ENCODE results near the gene BAHD1. TPM values are rescaled to one million over a fixed set of nuclear protein-coding genes. Genes with fewer than 3 reads are reported as not detected.
"Not testable (repeated sequence)": the region's sequence is repeated elsewhere in the genome, so short reads cannot be mapped to it uniquely, and the experiment has no call there.

BAHD1 gene
- total RNA-seq, 1 experiment from 2014 or later: 10.3 TPM

DNA sequence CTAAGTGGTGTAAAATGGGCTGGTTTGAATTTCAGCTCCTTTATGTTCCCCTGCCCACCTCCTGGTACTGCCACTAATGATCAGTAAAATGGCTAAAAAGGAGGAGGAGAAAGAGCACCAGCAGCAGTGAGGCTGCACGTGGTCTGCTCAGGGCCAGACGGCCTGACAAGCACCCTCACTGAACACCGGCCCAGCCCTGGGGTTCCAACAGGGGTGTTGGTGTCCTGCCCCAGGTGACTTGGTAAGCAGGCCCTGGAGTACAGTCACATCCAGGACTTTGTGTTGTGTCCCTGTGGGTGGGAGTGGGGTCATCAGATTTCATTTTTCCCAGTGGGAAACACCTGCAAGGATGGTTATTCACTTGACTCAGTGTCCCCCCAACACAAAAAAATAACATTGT lies 5.4 kb downstream of the BAHD1 start:
- Histone ChIP-seq H3K9ac (ENCODE audit: low read length) (no peak overlapping the region), H2AFZ (ENCODE audit: low read length) (no peak overlapping the region), H3K36me3 (ENCODE audit: insufficient read depth, low read length) (no peaks in the 10 kb centered on the region), H3K79me2 (ENCODE audit: low read length) (peaks cover 78% of the 10 kb centered on the region), H3K4me2 (ENCODE audit: low read depth, low read length, poor library complexity, severe bottlenecking) (no peak overlapping the region), H3K27me3 (ENCODE audit: low read length) (no peaks in the 10 kb centered on the region), H3K4me3 (ENCODE audit: low read length) (no peak overlapping the region), H4K20me1 (ENCODE audit: insufficient read depth, low read depth, low read length) (peaks cover 60% of the 10 kb centered on the region), H3K9me2 (replicated peaks; ENCODE audit: insufficient read depth, low read length) (no peaks in the 10 kb centered on the region), H3K9me3 (ENCODE audit: low read length) (no peaks in the 10 kb centered on the region), H3K27ac (ENCODE audit: low read length) (no peak overlapping the region), H3K4me1 (ENCODE audit: low read length) (peaks cover 23% of the 10 kb centered on the region)
- no peak for DNase-seq

- H2AFZ ChIP-seq (ENCODE audit: low read length): no peak overlapping the region
- no peaks in the 10 kb centered on the region for H3K36me3 ChIP-seq (ENCODE audit: insufficient read depth, low read length)
- no peak overlapping the region for H3K4me2 ChIP-seq (ENCODE audit: low read depth, low read length, poor library complexity, severe bottlenecking)
- H3K27ac ChIP-seq (ENCODE audit: low read length): no peak overlapping the region
- no peak for DNase-seq
- no peak overlapping the region for H3K9ac ChIP-seq (ENCODE audit: low read length)
- no peaks in the 10 kb centered on the region for H3K9me2 ChIP-seq (replicated peaks; ENCODE audit: insufficient read depth, low read length)
- H3K4me1 ChIP-seq (ENCODE audit: low read length): peaks cover 29% of the 10 kb centered on the region
- no peaks in the 10 kb centered on the region for H3K27me3 ChIP-seq (ENCODE audit: low read length)
- no peak overlapping the region for H3K4me3 ChIP-seq (ENCODE audit: low read length)
- H3K9me3 ChIP-seq (ENCODE audit: low read length): no peaks in the 10 kb centered on the region
- peaks cover 90% of the 10 kb centered on the region for H3K79me2 ChIP-seq (ENCODE audit: low read length)
- H4K20me1 ChIP-seq (ENCODE audit: insufficient read depth, low read depth, low read length): peaks cover 54% of the 10 kb centered on the region
These were observed 7.6 kb downstream of the BAHD1 start for GRCh38 chr15:40448354-40448753.

DNA sequence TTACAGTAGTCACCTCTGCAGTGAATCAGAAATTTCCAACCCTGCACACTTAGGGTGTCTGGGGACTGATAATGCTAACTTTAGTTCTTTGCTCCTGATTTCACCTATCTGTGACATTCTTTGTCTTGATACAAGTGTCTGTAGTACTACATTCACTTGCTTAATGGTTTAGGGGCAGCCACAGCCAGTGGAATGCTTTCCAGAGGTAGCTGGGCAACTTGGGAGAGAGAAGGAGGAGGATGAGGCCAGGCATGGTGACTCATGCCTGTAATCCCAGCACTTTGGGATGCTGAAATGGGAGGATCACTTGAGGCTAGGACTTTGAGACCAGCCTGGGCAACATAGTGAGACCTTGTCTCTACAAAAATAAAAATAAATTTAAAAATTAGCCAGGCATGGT lies 8.5 kb downstream of the BAHD1 start:
- Histone ChIP-seq H3K36me3 (ENCODE audit: insufficient read depth, low read length) (no peaks in the 10 kb centered on the region), H3K4me2 (ENCODE audit: low read depth, low read length, poor library complexity, severe bottlenecking) (no peak overlapping the region), H3K27ac (ENCODE audit: low read length) (no peak overlapping the region), H3K4me3 (ENCODE audit: low read length) (no peak overlapping the region), H3K79me2 (ENCODE audit: low read length) (peaks cover 91% of the 10 kb centered on the region), H4K20me1 (ENCODE audit: insufficient read depth, low read depth, low read length) (peaks cover 46% of the 10 kb centered on the region), H3K9me2 (replicated peaks; ENCODE audit: insufficient read depth, low read length) (no peaks in the 10 kb centered on the region), H2AFZ (ENCODE audit: low read length) (no peak overlapping the region), H3K27me3 (ENCODE audit: low read length) (no peaks in the 10 kb centered on the region), H3K9ac (ENCODE audit: low read length) (no peak overlapping the region), H3K4me1 (ENCODE audit: low read length) (peaks cover 29% of the 10 kb centered on the region), H3K9me3 (ENCODE audit: low read length) (no peaks in the 10 kb centered on the region)
- DNase-seq: no peak

GRCh38 chr15:40450047-40450446 lies 9.3 kb downstream of the BAHD1 start:
- Histone ChIP-seq H4K20me1 (ENCODE audit: insufficient read depth, low read depth, low read length) (peaks cover 39% of the 10 kb centered on the region), H3K27me3 (ENCODE audit: low read length) (no peaks in the 10 kb centered on the region), H3K4me2 (ENCODE audit: low read depth, low read length, poor library complexity, severe bottlenecking) (no peak overlapping the region), H3K36me3 (ENCODE audit: insufficient read depth, low read length) (no peaks in the 10 kb centered on the region), H2AFZ (ENCODE audit: low read length) (no peak overlapping the region), H3K27ac (ENCODE audit: low read length) (no peak overlapping the region), H3K79me2 (ENCODE audit: low read length) (peaks cover 91% of the 10 kb centered on the region), H3K4me1 (ENCODE audit: low read length) (peaks cover 29% of the 10 kb centered on the region), H3K4me3 (ENCODE audit: low read length) (no peak overlapping the region), H3K9ac (ENCODE audit: low read length) (no peak overlapping the region), H3K9me3 (ENCODE audit: low read length) (no peaks in the 10 kb centered on the region), H3K9me2 (replicated peaks; ENCODE audit: insufficient read depth, low read length) (no peaks in the 10 kb centered on the region)
- DNase-seq: no peak

DNA sequence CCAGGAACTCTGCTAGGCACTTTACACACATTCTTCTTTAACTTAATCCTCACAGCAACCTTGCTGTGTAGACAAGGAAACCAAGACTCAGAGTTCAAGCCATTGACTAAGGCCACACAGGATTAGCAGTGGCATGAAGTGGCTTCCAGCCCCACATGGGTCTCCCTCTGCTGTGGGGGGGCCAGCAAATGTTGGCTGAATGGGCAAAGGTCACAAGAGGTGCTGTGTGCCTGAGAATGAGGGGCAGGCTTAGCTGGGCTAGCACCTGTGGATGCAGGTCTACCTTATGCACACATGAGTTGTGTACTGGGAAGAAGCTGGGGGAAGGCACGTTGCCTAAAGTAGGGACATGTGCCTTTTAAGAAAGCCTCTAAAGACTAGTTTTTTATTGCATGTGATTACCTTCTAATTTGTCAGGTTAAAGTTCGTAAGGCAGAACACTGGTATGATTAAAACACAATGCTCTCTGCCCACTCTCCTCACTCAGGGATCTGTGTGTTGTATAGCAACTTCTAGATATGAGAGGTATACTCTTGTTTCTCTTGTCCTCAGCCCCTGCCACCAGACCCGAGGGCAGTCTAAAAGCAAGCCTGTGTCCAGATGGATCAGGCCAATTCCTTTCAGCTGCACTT lies 10.9 kb downstream of the BAHD1 start:
- H3K4me1 ChIP-seq (ENCODE audit: low read length): peaks cover 29% of the 10 kb centered on the region
- H3K9me2 ChIP-seq (replicated peaks; ENCODE audit: insufficient read depth, low read length): no peaks in the 10 kb centered on the region
- peaks cover 30% of the 10 kb centered on the region for H4K20me1 ChIP-seq (ENCODE audit: insufficient read depth, low read depth, low read length)
- no peak overlapping the region for H3K4me3 ChIP-seq (ENCODE audit: low read length)
- no peak overlapping the region for H3K27ac ChIP-seq (ENCODE audit: low read length)
- no peak for DNase-seq
- H3K36me3 ChIP-seq (ENCODE audit: insufficient read depth, low read length): no peaks in the 10 kb centered on the region
- no peaks in the 10 kb centered on the region for H3K9me3 ChIP-seq (ENCODE audit: low read length)
- peak overlapping the region; percentile 25 for H3K4me2 ChIP-seq (ENCODE audit: low read depth, low read length, poor library complexity, severe bottlenecking)
- no peak overlapping the region for H2AFZ ChIP-seq (ENCODE audit: low read length)
- H3K79me2 ChIP-seq (ENCODE audit: low read length): peaks cover 91% of the 10 kb centered on the region
- H3K27me3 ChIP-seq (ENCODE audit: low read length): no peaks in the 10 kb centered on the region
- peak overlapping the region; percentile 45; the same call in 1 of the 2 replicates for H3K9ac ChIP-seq (ENCODE audit: low read length)

- H3K4me2 ChIP-seq (ENCODE audit: low read depth, low read length, poor library complexity, severe bottlenecking): peak overlapping the region; percentile 25
- H3K36me3 ChIP-seq (ENCODE audit: insufficient read depth, low read length): no peaks in the 10 kb centered on the region
- no peaks in the 10 kb centered on the region for H3K9me3 ChIP-seq (ENCODE audit: low read length)
- H2AFZ ChIP-seq (ENCODE audit: low read length): no peak overlapping the region
- peaks cover 29% of the 10 kb centered on the region for H3K4me1 ChIP-seq (ENCODE audit: low read length)
- H3K4me3 ChIP-seq (ENCODE audit: low read length): no peak overlapping the region
- no peak overlapping the region for H3K27ac ChIP-seq (ENCODE audit: low read length)
- H3K27me3 ChIP-seq (ENCODE audit: low read length): no peaks in the 10 kb centered on the region
- DNase-seq: peak; percentile 57
- H3K9ac ChIP-seq (ENCODE audit: low read length): peak overlapping the region; percentile 45
- H3K79me2 ChIP-seq (ENCODE audit: low read length): peaks cover 93% of the 10 kb centered on the region
- H4K20me1 ChIP-seq (ENCODE audit: insufficient read depth, low read depth, low read length): peaks cover 29% of the 10 kb centered on the region
- H3K9me2 ChIP-seq (replicated peaks; ENCODE audit: insufficient read depth, low read length): no peaks in the 10 kb centered on the region
These were observed 11.7 kb downstream of the BAHD1 start for GRCh38 chr15:40452296-40453090.

DNA sequence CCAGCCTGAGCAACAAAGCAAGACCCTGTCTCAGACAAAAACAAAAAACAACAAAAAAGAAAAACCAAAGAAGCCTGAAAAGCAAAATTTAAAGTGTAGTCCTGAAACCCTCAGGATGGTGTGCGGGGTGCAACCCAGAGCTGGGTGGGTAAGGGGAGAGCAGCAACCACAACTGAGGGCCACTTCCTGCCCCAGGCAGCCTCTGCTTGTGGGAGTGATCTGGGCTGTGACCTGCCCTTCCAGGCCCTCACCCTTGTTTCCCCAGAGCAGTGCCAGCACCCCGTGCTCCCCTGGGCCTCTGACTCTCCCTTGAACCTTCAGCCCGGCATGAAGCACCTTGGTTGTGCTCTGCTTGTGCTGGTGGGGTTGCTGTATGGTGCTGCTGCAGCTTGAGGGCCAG lies 13.2 kb downstream of the BAHD1 start:
- Histone ChIP-seq H3K79me2 (ENCODE audit: low read length) (peaks cover 85% of the 10 kb centered on the region), H4K20me1 (ENCODE audit: insufficient read depth, low read depth, low read length) (peaks cover 29% of the 10 kb centered on the region), H3K4me1 (ENCODE audit: low read length) (peaks cover 29% of the 10 kb centered on the region)
- H3K9me3 ChIP-seq (ENCODE audit: low read length); H3K36me3 ChIP-seq (ENCODE audit: insufficient read depth, low read length); H3K4me2 ChIP-seq (ENCODE audit: low read depth, low read length, poor library complexity, severe bottlenecking); H3K9me2 ChIP-seq (replicated peaks; ENCODE audit: insufficient read depth, low read length); DNase-seq; H3K9ac ChIP-seq (ENCODE audit: low read length); H3K27me3 ChIP-seq (ENCODE audit: low read length); H3K4me3 ChIP-seq (ENCODE audit: low read length); H3K27ac ChIP-seq (ENCODE audit: low read length); H2AFZ ChIP-seq (ENCODE audit: low read length): not testable (repeated sequence)

- Histone ChIP-seq H3K9ac (ENCODE audit: low read length) (no peak overlapping the region), H3K9me3 (ENCODE audit: low read length) (no peaks in the 10 kb centered on the region), H4K20me1 (ENCODE audit: insufficient read depth, low read depth, low read length) (peaks cover 25% of the 10 kb centered on the region), H2AFZ (ENCODE audit: low read length) (no peak overlapping the region), H3K27ac (ENCODE audit: low read length) (no peak overlapping the region), H3K4me3 (ENCODE audit: low read length) (no peak overlapping the region), H3K4me1 (ENCODE audit: low read length) (peaks cover 28% of the 10 kb centered on the region), H3K9me2 (replicated peaks; ENCODE audit: insufficient read depth, low read length) (no peaks in the 10 kb centered on the region), H3K27me3 (ENCODE audit: low read length) (no peaks in the 10 kb centered on the region), H3K79me2 (ENCODE audit: low read length) (peaks cover 78% of the 10 kb centered on the region), H3K36me3 (ENCODE audit: insufficient read depth, low read length) (no peaks in the 10 kb centered on the region), H3K4me2 (ENCODE audit: low read depth, low read length, poor library complexity, severe bottlenecking) (no peak overlapping the region)
- DNase-seq: no peak
These were observed 14.2 kb downstream of the BAHD1 start for GRCh38 chr15:40454904-40455391.
